ENCODE data around the gene STT3A.
"Not testable (repeated sequence)": the region's sequence is repeated elsewhere in the genome, so short reads cannot be mapped to it uniquely, and the experiment has no call there.

STT3A gene

DNA sequence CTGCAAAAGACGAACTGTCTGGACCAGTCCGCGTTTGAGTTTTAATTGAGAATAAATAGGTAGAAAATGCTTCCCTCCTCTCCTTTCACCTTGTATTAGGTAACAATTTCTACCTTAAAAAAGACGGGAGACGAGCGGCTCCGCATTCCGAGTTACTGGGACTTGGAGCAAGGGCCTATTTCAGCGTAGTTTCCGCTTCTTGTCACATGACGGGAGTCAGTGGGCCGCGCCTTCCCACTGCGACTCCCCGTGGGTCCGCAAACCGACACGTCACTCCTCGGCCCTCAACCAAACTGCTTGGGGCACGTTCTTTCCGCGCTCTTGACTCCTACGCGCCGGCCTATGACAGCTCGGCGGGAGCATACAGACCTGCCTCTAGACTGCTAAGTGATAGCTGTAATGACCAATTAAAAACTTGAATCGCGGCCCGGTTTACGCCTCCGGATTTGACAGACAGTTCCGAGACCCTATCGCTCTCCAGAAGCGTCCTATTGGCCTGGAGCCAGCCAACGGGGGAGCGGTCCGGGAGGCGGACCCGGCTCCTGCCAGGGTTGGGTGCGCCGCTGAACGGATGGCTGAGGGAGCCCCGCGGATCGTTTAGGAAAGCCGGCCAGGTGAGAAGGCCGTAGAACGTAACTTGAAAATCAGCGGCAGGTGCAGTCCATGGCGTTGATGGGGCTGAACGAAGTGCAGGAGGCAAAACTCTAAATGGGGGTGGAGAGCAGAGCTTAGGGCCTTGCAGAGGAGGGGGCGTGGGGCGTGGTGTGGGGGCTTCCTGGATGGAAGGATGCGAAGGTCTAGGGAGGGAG, at the start of gene STT3A:
Gene STT3A, plus strand, starts transcription at position 548 of the 809 bp plus-strand sequence. CDS start 3,064 bp downstream, outside the sequence.
- peak; percentile 98 to 99 for DNase-seq

DNA sequence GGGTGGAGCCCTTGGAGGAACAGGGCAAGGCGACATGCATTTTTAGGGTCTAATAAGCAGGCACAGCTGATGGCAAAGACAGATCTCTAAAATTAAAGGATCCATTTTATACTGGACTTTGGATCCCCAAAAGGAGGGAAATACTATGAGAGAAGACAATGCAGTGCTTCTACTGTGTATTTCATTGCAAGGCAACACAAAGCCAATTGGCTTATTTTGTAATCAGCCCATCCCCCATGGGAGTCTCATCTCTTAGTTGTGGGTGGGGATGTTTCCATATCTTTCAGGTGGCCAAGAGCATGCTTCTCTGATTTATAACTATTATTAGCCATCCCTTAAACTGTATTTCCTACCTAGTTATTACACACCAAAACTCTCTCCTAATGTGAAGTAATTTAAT, 41.9 kb upstream of the STT3A start:
- no peak for DNase-seq

DNA sequence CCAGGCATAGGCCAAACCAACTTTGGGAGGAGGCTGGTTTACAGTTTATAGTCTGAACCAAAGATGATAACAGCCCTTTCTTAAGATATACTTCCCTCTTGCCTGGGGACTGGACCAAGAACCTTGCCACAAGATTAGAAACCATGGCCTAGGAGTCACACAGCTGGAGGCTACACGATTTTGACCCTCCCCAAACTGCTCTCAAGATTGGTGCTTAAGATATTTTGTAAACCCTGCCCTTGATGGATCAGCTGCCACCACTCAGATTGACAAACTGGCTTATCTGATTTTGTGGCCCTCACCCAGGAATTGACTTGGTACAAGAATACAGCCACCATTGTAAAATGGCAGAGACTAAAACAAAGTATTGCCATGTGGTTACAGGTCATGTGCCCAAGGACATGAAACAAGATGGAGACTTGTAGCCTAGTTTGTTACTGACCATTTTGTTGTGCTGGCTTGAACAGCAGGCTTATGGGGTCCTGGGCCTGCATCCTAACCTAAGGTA, 40.8 kb upstream of the STT3A start:
- no peak for DNase-seq

DNA sequence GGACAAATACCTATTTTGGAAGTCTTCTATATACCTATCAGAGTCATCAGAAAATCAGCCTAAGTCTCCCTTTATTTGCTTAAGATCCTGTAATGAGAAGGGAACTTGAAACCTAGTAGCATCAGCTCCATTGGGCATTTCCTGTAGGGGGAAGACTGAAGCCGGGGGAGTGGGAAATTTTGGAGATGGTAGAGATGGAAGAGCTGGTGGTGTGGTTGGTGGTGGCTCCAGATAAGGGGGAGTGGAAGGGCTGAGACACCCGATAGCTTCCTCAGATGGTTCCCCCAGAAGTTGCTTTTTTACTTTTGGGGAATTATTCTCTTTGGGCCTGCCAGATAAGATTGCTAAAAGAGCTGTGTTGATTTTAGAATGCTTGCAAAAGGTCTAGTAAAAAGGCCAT, 39.7 kb upstream of the STT3A start:
- DNase-seq: no peak

DNA sequence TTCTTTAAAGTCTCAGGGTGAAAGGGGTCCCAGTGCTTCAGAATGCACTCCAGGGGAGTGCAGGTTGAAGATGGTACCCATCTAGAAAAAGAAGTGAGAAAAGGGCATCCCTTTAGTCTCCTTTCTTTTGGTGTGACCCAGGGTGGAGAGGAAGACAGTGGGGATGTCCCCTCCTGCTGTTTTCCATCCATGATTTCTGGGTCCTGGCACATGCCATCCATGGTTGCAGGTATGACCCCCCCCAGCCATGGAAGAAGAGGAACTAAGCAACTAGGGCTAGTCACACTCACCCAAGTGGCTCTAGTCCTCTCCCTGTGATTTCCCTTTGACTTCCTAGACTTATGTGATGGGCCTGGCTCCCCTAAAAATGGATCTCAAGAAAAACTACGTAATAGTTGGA, 39.3 kb upstream of the STT3A start:
- DNase-seq: no peak

DNA sequence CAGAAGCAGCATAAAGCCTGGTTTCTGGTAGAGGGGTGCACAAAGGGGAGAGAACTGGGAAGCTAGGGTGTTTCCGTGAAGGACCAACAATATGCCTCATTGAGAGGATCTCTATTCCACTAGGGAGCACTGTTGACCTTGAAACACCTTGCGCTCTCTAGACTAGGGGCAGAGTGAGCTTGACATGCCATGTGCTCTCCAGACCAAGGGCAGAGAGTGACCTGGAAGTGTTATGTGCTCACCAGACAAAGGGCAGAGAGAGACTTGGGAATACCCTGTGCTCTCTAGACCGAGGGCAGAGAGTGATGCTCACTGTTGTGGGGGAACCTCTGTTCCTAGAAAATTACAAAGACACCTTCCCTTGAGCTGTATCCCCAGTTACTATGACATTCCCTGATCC, 38.6 kb upstream of the STT3A start:
- DNase-seq: no peak

DNA sequence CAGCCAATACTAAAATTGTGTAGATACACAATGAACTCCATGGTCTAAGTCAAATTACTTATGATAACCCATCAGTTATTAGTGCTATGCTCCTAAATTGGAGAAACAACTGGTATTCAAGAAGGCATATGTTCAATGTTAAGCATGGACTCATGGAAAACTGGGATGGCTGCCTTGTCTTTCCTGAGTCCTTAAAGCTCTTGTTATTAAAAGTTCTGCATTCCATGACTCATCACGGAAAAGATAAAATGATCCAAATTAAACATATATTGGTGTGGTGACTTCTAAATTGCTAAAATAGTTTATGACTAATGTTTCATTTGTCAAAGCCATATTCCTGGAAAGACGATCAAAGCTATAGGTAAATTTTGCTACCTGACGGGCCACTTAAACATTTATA, 32.8 kb upstream of the STT3A start:
- DNase-seq: no peak

DNA sequence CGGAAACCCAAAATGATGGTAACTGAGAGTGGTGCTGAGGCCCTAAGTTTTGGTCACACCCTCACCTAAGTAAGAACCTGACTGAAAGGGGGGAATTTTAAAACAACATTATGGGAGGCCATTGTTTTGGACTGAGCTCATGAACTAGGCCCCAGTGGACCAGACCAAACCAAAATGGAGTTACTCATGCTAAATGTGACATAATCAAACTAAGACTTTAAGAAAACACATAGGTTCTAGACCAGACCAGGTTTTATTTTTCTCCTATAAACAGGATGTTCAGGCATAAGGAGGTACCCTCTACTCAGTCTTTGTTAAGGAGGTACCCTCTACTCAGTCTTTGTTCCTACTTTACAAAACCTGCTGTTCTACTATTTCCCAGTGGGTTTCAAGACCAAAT, 30.7 kb upstream of the STT3A start:
- no peak for DNase-seq

DNA sequence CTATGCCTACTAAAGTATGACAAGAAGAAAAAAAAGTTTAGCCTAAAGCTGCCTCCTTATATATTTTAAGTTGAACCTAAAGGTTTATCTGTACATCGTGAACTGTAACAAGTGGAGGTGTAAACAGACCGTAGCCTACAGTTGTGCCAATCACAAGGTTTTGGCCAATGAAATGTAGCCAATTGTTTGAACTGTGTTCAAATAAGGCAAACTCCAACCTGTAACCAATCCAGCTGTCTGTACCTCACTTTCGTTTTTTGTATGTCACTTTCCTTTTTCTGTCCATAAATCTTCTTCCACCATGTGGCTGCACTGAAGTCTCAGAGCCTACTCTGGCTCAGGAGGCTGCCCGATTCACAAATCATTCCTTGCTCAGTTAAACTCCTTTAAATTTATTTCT, 30.2 kb upstream of the STT3A start:
- DNase-seq: no peak

DNA sequence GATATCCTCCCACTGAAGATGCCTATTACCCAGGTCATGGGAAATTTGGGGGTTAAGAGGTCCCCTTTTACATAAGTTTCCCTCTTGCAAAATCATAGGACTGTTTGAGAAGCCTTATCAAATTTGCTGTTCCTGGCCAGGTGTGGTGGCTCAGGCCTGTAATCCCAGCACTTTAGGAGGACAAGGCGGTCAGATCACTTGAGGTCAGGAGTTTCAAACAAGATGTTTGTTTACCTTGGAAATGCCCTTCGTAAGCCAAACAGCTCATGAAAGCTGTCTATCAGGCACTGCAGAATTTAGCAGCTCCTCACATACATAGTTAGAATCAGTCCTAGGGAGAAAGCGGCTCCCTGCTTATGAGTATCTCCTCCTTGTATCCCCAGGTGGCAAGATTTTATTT, 28.3 kb upstream of the STT3A start:
- DNase-seq: no peak

DNA sequence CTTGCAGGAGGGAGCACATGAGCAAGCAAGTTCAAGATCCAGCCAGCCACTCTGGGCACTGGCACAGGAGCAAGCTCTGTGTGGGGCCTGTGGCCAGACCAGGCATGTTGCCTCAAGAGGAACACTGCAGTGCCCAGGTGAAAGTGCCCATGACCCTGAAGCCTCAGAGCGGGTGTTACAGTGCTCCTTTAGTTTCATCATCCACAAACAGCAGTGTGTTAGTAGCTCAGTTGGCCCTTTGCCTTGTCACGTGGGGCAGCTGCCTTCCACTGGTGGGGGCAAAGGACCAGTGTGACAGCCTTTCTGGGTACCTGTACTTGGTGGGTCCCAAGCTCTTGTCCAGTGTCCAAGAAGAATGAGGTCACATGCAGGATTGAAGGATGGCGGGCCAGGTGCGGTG, 26.4 kb upstream of the STT3A start:
- DNase-seq: no peak

DNA sequence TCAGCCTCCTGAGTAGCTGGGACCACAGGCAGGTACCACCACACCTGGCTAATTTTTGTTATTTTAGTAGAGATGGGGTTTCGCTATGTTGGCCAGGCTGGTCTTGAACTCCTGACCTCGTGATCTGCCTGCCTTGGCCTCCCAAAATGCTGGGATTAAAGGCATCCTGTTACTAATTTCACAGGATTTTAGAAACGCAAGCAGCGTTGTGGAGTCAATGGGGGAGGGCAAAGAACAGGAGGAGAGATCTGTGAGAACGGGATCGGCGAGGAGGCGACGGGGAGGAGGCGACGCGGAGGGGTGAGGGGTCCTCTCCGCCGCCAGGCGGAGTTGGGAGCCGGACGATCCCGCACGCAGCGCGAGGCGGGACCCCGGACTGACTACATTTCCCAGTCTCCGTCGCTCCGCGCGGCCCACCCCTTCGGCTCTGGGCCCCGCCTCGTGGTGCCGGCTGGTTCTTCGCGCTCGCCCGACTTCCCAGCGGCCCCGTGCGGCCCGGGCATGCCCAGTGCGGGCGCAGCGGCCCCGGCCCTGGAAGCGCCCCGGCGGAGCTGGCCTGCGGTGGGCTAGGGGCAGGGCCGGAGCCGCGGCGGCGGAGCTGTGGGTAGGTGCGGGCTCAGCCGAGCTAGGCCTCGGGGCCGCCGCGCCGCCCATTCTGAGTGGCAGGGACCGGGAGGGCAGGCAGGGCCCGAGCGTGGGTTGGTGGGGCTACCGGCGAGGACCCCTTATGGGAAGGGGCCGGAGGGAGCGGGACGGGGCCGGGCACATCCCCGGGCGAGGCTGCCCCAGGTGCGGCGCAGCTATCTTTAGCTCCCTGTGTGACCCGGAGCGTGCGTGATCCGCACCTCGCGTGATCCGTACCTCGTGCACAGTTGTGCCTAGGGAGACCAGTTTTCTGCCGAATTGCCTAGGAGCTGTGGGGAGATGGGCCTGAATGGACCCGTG, 23.4 kb upstream of the STT3A start, which contains the start of gene EI24:
Gene EI24, plus strand, starts transcription at position 508 of the 945 bp plus-strand sequence. CDS start 3,051 bp downstream, outside the sequence.
- peak; percentile 86 to 88 for DNase-seq

DNA sequence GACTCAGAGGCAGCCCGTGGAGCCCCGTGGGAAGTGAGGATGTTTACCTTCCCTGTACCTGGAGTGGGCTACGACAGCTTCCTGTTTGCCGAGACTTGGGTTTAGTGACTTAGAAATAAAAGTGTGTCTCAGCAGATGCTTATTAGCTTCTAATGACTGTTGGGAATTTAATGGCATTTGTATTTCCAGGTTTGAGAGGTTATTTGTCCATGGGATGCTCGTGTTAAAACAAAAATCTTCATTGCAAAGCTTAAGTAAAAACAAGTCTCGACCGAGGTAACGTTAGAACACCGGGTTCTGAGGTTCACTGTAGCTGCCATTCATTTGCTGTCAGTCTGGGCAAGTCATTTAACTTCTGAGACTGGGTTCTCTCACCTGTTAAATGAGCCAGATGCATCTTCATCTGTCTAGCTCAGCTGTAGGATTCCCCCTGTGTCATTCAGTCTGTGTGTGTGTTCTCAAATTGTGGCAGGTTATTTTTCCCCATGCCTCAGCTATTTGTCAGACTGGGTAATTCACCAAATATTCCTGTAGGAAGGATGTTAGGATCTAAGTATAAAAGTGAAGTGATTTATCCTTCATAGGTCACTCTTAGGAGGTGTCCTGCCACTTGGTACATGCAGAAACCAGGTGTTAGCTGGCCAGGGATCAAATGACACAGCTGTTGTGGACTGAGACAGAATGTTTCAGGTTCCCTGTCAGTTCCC, 22.6 kb upstream of the STT3A start:
- DNase-seq: peak in 1 of 2 experiments; percentile 3

DNA sequence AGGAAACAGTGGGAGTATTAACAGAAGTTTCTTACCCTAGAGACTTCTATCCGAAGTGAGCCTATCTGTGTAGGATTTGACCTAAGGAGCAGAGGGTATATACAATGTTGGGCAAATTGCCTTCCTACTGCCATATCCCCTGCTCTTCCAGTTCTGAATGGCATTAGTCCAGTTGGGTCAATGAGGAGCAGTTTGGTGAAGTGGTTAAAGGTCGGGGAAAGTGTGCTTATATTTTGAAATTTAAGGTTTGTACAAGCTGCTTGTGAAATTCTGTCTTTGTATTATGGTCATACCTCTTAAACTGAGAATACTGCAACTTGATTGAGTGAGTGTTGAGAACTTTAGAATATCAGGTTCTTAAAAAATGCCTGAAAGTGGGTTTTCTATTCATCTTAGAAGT, 21.7 kb upstream of the STT3A start:
- no peak for DNase-seq

DNA sequence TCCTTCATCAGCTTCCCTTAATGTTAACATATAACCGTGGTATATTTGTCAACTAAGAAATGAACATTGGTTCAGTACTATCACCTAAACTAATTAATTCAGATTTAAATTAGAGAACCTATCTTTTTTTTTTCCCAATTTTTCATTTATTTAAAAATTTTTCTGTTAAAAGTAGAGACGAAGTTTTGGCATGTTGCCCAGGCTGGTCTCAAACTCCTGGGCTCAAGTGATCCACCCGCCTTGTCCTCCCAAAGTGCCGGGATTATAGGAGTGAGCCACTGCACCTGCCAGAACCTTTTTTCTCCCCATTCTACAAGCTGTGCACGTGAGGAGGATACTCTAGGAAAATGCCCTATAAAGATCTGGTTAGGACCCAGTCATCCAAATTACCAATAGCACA, 19.7 kb upstream of the STT3A start:
- no peak for DNase-seq

DNA sequence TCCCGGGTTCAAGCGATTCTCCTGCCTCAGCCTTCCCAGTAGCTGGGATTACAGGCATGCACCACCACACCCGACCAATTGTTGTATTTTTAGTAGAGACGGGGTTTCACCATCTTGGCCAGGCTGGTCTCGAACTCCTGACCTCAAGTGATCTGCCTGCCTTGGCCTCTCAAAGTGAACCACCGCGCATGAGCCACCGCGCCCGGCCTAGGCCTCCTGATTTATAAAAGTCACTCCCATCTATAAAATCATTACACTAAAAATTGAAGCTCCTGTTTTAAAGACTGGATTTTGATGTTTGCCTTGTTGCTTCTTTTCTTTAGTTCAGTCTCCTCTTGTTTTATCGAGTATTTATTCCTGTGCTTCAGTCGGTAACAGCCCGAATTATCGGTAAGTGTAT, 15.5 kb upstream of the STT3A start:
- not testable (repeated sequence) for DNase-seq

DNA sequence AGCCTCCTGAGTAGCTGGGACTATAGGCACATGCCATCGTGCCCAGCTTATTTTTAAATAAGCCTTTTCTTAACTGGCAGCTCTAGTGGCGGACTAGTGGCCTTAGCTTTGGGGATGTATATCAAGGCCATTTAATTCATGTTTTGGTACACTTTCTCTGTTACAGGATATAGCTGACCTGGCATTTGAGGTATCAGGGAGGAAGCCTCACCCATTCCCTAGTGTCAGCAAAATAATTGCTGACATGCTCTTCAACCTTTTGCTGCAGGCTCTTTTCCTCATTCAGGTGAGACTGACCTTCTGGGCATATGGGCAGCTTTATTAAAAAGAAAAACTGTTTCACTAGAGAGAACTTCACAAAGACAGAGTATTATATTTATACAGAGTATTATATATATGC, 13.9 kb upstream of the STT3A start:
- DNase-seq: no peak

DNA sequence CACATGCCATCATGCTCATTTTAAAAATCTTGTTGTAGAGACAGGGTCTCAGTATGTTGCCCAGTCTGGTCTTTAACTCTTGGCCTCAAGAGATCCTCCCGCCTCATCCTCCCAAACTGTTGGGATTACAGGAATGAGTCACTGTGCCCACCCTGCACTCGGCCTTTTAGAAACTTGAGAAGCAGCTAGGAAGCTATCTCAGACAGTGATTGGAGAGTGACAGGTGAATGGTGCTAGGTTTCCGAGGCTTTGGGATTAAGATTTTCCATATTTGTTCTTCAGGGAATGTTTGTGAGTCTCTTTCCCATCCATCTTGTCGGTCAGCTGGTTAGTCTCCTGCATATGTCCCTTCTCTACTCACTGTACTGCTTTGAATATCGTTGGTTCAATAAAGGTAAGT, 12.8 kb upstream of the STT3A start:
- no peak for DNase-seq

DNA sequence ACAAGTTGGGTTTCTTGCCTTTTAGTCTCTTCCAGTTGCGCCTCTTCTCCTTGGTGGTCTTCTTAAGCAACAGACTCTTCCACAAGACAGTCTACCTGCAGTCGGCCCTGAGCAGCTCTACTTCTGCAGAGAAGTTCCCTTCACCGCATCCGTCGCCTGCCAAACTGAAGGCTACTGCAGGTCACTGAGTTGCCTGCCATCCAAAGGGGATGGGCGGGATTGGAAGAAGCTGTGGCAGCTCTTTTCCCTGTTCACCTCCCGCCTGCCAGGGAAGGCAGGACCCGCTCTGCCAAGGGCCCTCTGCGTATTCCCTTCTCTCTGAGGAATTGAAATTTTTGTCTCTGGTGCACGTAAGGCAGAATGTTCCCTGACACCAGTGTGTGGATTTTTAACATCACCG, 9.2 kb upstream of the STT3A start:
- no peak for DNase-seq

DNA sequence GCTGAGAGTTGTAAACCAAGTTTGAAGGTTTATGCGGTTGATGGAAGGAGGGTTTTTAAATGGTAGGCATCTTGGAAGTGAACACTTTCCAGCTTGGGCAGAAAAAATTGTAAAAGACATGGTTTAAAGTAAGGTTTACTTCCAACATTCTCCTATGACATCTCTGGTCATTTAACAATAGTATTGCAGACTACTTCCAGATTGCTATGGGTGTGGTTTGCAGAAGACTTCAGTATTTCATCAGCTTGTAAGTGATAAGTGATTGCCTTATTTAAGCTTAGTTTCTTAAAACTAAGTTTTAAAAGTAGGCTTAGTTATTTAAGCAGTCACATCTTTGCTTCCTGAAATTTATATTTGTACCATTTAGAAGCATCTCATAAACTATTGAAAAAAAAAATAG, 7.2 kb upstream of the STT3A start:
- DNase-seq: no peak

DNA sequence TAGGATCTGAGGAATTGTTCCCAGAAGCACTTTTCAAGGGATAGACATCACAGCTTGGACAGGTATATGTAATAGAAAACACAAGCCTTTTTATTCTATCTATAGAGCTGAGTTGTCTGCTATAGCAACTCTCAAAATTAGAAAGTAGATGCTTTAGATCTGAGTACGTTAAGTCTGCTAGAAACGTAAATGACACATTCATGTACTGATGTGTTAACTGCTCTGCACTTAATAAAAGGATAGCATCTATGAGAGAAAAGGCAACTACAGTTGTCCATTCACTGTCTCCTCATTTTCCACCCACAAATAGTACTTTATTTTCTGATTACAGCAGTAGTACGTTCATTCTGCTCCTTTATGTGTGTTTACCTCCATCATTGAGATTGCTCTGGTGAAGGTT, 6.0 kb upstream of the STT3A start:
- no peak for DNase-seq

DNA sequence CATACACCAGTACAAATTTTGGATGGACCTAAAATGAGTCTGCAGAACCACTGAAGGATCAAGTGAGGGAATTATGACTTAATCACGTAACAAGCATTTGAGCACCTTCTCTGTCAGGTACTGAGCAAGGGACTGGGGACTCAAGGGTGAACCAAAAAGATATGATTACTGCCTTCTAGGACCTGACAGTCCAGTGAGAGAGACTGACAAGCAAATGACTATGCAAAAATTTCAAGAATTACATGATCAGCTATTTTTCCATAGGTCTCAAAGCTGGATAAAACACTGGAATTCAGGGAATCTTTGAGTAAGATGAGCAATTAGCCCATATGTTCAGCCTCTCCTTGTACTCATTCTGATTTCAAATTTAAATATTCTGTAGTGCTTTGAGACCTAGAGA, 5.2 kb upstream of the STT3A start:
- DNase-seq: no peak

DNA sequence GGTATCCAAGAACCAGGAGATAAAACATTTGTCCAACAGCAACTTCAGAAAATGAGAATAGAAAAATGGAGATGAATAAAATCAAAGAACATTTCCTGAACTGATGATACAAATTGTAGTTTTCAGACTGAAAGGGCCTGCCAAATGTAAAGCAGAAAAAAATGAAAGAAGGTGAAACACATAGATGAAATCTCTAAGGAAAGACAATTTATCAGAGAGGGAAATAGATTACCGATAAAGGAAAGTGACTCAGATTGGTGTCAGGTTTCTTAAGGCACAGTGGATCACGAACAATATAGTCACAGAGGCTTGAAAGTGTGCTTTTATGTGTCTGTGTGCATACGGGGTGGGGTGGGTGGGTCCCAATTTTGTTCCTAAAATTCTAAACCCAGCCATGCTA, 4.1 kb upstream of the STT3A start:
- DNase-seq: no peak
